GM12801 (cell line): Measurements from ENCODE around the gene IQCE.

Experiments
- CTCF ChIP-seq: IDR thresholded peaks from one replicate; pipeline ENCODE4 v1.5.1; 2011; ENCODE audit warnings: control low read depth; ENCODE audit not compliant: insufficient read length; ENCODE audit errors: extremely low read depth

The IQCE gene

GRCh38 chr7:2568521-2569223, 9.9 kb downstream of the IQCE start:
- TF ChIP-seq CTCF: no peak

GRCh38 chr7:2569421-2569820, 10.6 kb downstream of the IQCE start:
- no peak for TF ChIP-seq CTCF

- no peak for TF ChIP-seq CTCF
Measured at GRCh38 chr7:2570021-2570420, 11.2 kb downstream of the IQCE start.

- no peak for TF ChIP-seq CTCF
Measured at GRCh38 chr7:2571409-2571808, 12.6 kb downstream of the IQCE start.

GRCh38 chr7:2572101-2572842, 13.5 kb downstream of the IQCE start:
- no peak for TF ChIP-seq CTCF

- no peak for TF ChIP-seq CTCF
Measured at GRCh38 chr7:2573761-2574160, 15.0 kb downstream of the IQCE start.

- TF ChIP-seq CTCF: no peak
Measured at GRCh38 chr7:2575046-2575732, 16.4 kb downstream of the IQCE start.
